Smooth muscle cell (in vitro differentiated cells): ENCODE data around the gene FAM9C. TPM values are rescaled to one million over a fixed set of nuclear protein-coding genes. Genes with fewer than 3 reads are reported as not detected.

ENCODE experiments used
- DNase-seq: peaks from one replicate; lab custom pipeline; 2025; ENCODE audit not compliant: unreplicated experiment; lab: John Stamatoyannopoulos, UW
- H2AFZ ChIP-seq: fragments of 200-600 bp; sonication (generic); 2 replicates; pipeline ENCODE4 v1.6.0; 2016; ENCODE audit warnings: antibody characterized with exemption, low read depth, mild to moderate bottlenecking
- H3F3A ChIP-seq: fragments of 200-600 bp; sonication (generic); 2 replicates; pipeline ENCODE4 v1.6.0; 2017; ENCODE audit warnings: antibody characterized with exemption, low read depth
- H3K27ac ChIP-seq: fragments of 200-600 bp; sonication (generic); 2 replicates; pipeline ENCODE4 v1.5.1; 2016; ENCODE audit warnings: low read depth, mild to moderate bottlenecking
- H3K27me3 ChIP-seq: fragments of 200-600 bp; sonication (generic); 2 replicates; pipeline ENCODE4 v1.6.1; 2016; ENCODE audit warnings: low read depth, mild to moderate bottlenecking
- H3K36me3 ChIP-seq: fragments of 200-600 bp; sonication (generic); 2 replicates; pipeline ENCODE4 v1.5.1; 2016; ENCODE audit warnings: low read depth
- H3K4me1 ChIP-seq: fragments of 200-600 bp; sonication (generic); 2 replicates; pipeline ENCODE4 v1.5.1; 2016; ENCODE audit warnings: low read depth
- H3K4me2 ChIP-seq: fragments of 200-600 bp; sonication (generic); 2 replicates; pipeline ENCODE4 v1.6.0; 2016; ENCODE audit warnings: mild to moderate bottlenecking
- H3K4me3 ChIP-seq: fragments of 200-600 bp; sonication (generic); 2 replicates; pipeline ENCODE4 v1.5.1; 2016; ENCODE audit warnings: mild to moderate bottlenecking
- H3K79me2 ChIP-seq: fragments of 200-600 bp; sonication (generic); 2 replicates; pipeline ENCODE4 v1.6.0; 2016; ENCODE audit warnings: low read depth, mild to moderate bottlenecking
- H3K9ac ChIP-seq: fragments of 200-600 bp; sonication (generic); 2 replicates; pipeline ENCODE4 v1.6.0; 2016; ENCODE audit warnings: low read depth
- H3K9me3 ChIP-seq: fragments of 200-600 bp; sonication (generic); replicated peaks from 2 replicates; pipeline ENCODE4 v1.5.1; 2016; ENCODE audit warnings: low read depth
- H4K20me1 ChIP-seq: fragments of 200-600 bp; sonication (generic); 2 replicates; pipeline ENCODE4 v1.6.0; 2016; ENCODE audit warnings: low read depth
- CTCF ChIP-seq: fragments of 200-600 bp; sonication (generic); IDR thresholded peaks from 2 replicates; pipeline ENCODE4 v1.5.1; 2017; ENCODE audit warnings: borderline replicate concordance, mild to moderate bottlenecking, antibody characterized with exemption; ENCODE audit not compliant: insufficient read depth, poor library complexity, severe bottlenecking
- WGBS: methylation state at CpG from one replicate; pipeline ENCODE4 v1.1.7; 2016; ENCODE audit warnings: low lambda C conversion rate; 5-methylcytosine and 5-hydroxymethylcytosine counted together
- polyA plus RNA-seq: library from polyadenylated mRNA; unstranded; fragments of >200 nt; fragmentation: Nextera tagmentation; extraction: Ambion mirVana; gene quantifications from 2 replicates; pipeline ENCODE4 v1.2.1, GENCODE V29; 2016
- total RNA-seq: library from RNA; depleted of rRNA; stranded (reverse); fragments of >200 nt; gene quantifications from 2 replicates; pipeline ENCODE4 v1.2.3, GENCODE V29; 2014

The FAM9C gene
- total and polyA plus RNA-seq, 2 experiments from 2014 or later: not detected

GRCh38 chrX:13090339-13091110 is 46.1 kb upstream of the FAM9C start:
- Histone ChIP-seq H3K9me3 (no peaks in the 10 kb centered on the region), H3K4me1 (peaks cover 24% of the 10 kb centered on the region), H3K4me3 (no peak overlapping the region), H3F3A (peaks cover 10% of the 10 kb centered on the region), H3K27me3 (no peaks in the 10 kb centered on the region), H3K36me3 (no peaks in the 10 kb centered on the region), H3K79me2 (no peaks in the 10 kb centered on the region), H4K20me1 (no peaks in the 10 kb centered on the region), H3K27ac (peak overlapping the region; percentile 58), H3K4me2 (peak overlapping the region; percentile 73), H3K9ac (no peak overlapping the region), H2AFZ (peak overlapping the region; percentile 97)
- DNase-seq: no peak
- no peak for TF ChIP-seq CTCF
- WGBS: 34% methylated on average over 14 of the region's 14 CpGs

GRCh38 chrX:13090027-13090338 is 45.6 kb upstream of the FAM9C start:
- TF ChIP-seq CTCF: no peak
- Histone ChIP-seq H3K4me3 (no peak overlapping the region), H2AFZ (peak overlapping the region; percentile 97), H3K27me3 (no peaks in the 10 kb centered on the region), H3K4me1 (peaks cover 20% of the 10 kb centered on the region), H3K4me2 (no peak overlapping the region), H3K27ac (no peak overlapping the region), H3K79me2 (no peaks in the 10 kb centered on the region), H3K9me3 (no peaks in the 10 kb centered on the region), H3K36me3 (no peaks in the 10 kb centered on the region), H3K9ac (no peak overlapping the region), H3F3A (peaks cover 9% of the 10 kb centered on the region), H4K20me1 (no peaks in the 10 kb centered on the region)
- 32% methylated on average over 1 of the region's 1 CpG for WGBS
- no peak for DNase-seq

GRCh38 chrX:13088156-13088487 is 43.7 kb upstream of the FAM9C start:
- Histone ChIP-seq H2AFZ (no peak overlapping the region), H3K4me3 (no peak overlapping the region), H3K36me3 (no peaks in the 10 kb centered on the region), H3K4me1 (peaks cover 10% of the 10 kb centered on the region), H3F3A (peaks cover 9% of the 10 kb centered on the region), H4K20me1 (no peaks in the 10 kb centered on the region), H3K9me3 (no peaks in the 10 kb centered on the region), H3K27ac (no peak overlapping the region), H3K4me2 (no peak overlapping the region), H3K27me3 (no peaks in the 10 kb centered on the region), H3K9ac (no peak overlapping the region), H3K79me2 (no peaks in the 10 kb centered on the region)
- 97% methylated on average over 5 of the region's 5 CpGs for WGBS
- DNase-seq: no peak
- no peak for TF ChIP-seq CTCF
